GM12878 (cell line): ENCODE results near the gene ADAT3. TPM values are rescaled to one million over a fixed set of nuclear protein-coding genes. Genes with fewer than 3 reads are reported as not detected.
"Not testable (repeated sequence)": the region's sequence is repeated elsewhere in the genome, so short reads cannot be mapped to it uniquely, and the experiment has no call there.

Experiments used
- ATAC-seq: fragments of 200-7000 bp; cut with Tn5 transposase; 3 replicates; pipeline ENCODE4 v1.9.1; 2020; ENCODE audit warnings: mild to moderate bottlenecking, moderate library complexity
- BruUV-seq: library from RNA; stranded (reverse); fragments of 400-500 nt; replicated peaks from 2 replicates; lab custom pipeline; 2021; lab: Mats Ljungman, UMichigan
- CTCF ChIA-PET: fragments of 300-600 bp; sonication (Branson Sonifier 250); formaldehyde crosslinking; extraction: SDS; loops from one replicate; lab custom pipeline; 2021; ENCODE audit warnings: inconsistent platforms; lab: Yijun Ruan, JAX
- POLR2A ChIA-PET: fragments of 350-600 bp; formaldehyde crosslinking; extraction: SDS; loops from one replicate; lab custom pipeline; 2021; ENCODE audit warnings: inconsistent platforms; lab: Charles Lee
- RAD21 ChIA-PET: fragments of 300-600 bp; sonication (Branson Sonifier 250); formaldehyde crosslinking; loops from one replicate; lab custom pipeline; 2023; ENCODE audit warnings: antibody characterized with exemption; ENCODE audit not compliant: unreplicated experiment; lab: Charles Lee
- SMC1A ChIA-PET: fragments of 300-600 bp; sonication (Branson Sonifier 250); formaldehyde crosslinking; loops from one replicate; lab custom pipeline; 2023; ENCODE audit not compliant: unreplicated experiment, uncharacterized antibody; lab: Charles Lee
- DNase-seq: peaks from one replicate; pipeline ENCODE4 v3.0.0-alpha.2; 2011; ENCODE audit warnings: low read depth, low spot score
- FAIRE-seq: peaks from 3 replicates; lab custom pipeline; 2011; peaks lifted over from hg19 to GRCh38; lab: Jason Lieb, UNC
- H2AFZ ChIP-seq: 2 replicates; pipeline ENCODE4 v1.6.0; 2011; ENCODE audit warnings: low read depth, low read length, control low read depth; ENCODE audit not compliant: control insufficient read depth
- H3K27ac ChIP-seq: 2 replicates; pipeline ENCODE4 v1.5.1; 2011; ENCODE audit warnings: control low read depth; ENCODE audit not compliant: control insufficient read depth, insufficient read depth
- H3K27me3 ChIP-seq, 2 experiments: replicated peaks in 1 of 2; 2 replicates each; pipeline versions ENCODE4 v1.6.0 to v1.6.1; 2011; ENCODE audit warnings: low read length in 1 of 2; ENCODE audit not compliant: control insufficient read depth in 2 of 2, insufficient read depth in 2 of 2
- H3K36me3 ChIP-seq, 2 experiments: 2 replicates each; pipeline ENCODE4 v1.5.1; 2011; ENCODE audit warnings: low read length in 1 of 2; ENCODE audit not compliant: control insufficient read depth in 2 of 2, insufficient read depth in 2 of 2
- H3K4me1 ChIP-seq: 2 replicates; pipeline ENCODE4 v1.6.1; 2011; ENCODE audit warnings: mild to moderate bottlenecking, low read length, moderate library complexity, mixed read lengths; ENCODE audit not compliant: control insufficient read depth, insufficient read depth
- H3K4me2 ChIP-seq: 2 replicates; pipeline ENCODE4 v1.6.0; 2011; ENCODE audit warnings: control low read depth; ENCODE audit not compliant: control insufficient read depth, insufficient read depth
- H3K4me3 ChIP-seq: fragments of 200-600 bp; sonication (generic); 2 replicates; pipeline ENCODE4 v1.5.1; 2016
- H3K79me2 ChIP-seq: 2 replicates; pipeline ENCODE4 v1.6.0; 2011; ENCODE audit warnings: low read length; ENCODE audit not compliant: control insufficient read depth, insufficient read depth
- H3K9ac ChIP-seq: 2 replicates; pipeline ENCODE4 v1.8.0; 2011; ENCODE audit warnings: low read length, control low read depth, mixed read lengths; ENCODE audit not compliant: control insufficient read depth, insufficient read depth
- H3K9me3 ChIP-seq: replicated peaks from 3 replicates; pipeline ENCODE4 v1.5.1; 2011; ENCODE audit warnings: mild to moderate bottlenecking, low read length; ENCODE audit not compliant: control insufficient read depth, insufficient read depth
- H4K20me1 ChIP-seq: 2 replicates; pipeline ENCODE4 v1.6.0; 2011; ENCODE audit not compliant: control insufficient read depth, insufficient read depth
- MTA3 ChIP-seq: IDR thresholded peaks from 2 replicates; pipeline ENCODE4 v1.6.1; 2012; ENCODE audit warnings: low read length, inconsistent platforms, borderline replicate concordance
- SRF ChIP-seq, 2 experiments: IDR thresholded peaks; 2 replicates each; pipeline ENCODE4 v1.6.1; 2011; ENCODE audit warnings: low read depth in 2 of 2, low read length in 2 of 2, mild to moderate bottlenecking in 1 of 2, moderate library complexity in 1 of 2
- SUZ12 ChIP-seq: fragments of 200-600 bp; sonication (generic); IDR thresholded peaks from one replicate; pipeline ENCODE4 v1.6.1; 2018; ENCODE audit warnings: antibody characterized with exemption, mild to moderate bottlenecking; ENCODE audit not compliant: unreplicated experiment
- TAF1 ChIP-seq: IDR thresholded peaks from 2 replicates; pipeline ENCODE4 v1.6.1; 2011; ENCODE audit warnings: mild to moderate bottlenecking, low read depth, low read length, borderline replicate concordance
- WGBS: methylation state at CpG from one replicate; pipeline ENCODE4 v1.1.6; 2016; ENCODE audit warnings: low lambda C conversion rate; ENCODE audit not compliant: insufficient replicate concordance, insufficient coverage; ENCODE audit errors: missing lambda C conversion rate; 5-methylcytosine and 5-hydroxymethylcytosine counted together
- in situ Hi-C: fragments of 300-500 bp; cut with MboI; formaldehyde crosslinking; loops from 9 replicates; pipeline ENCODE4 v1.14.3; 2018; ENCODE audit warnings: mixed read lengths
- intact Hi-C: fragments of 100-400 bp; cut with micrococcal nuclease; formaldehyde crosslinking; loops from one replicate; pipeline ENCODE4 v1.14.2; 2022; ENCODE audit not compliant: unreplicated experiment
- polyA plus RNA-seq, 11 experiments: library from polyadenylated mRNA; depleted of rRNA in 4 of 11; unstranded in 6 of 11; stranded (reverse) in 5 of 11; fragments of >200 nt; fragmentation: Nextera tagmentation in 4 of 11; fragmentation: Illumina TruSeq in 1 of 11; extraction: Ambion mirVana in 4 of 11; extraction: Trizol in 1 of 11; gene quantifications; 1 replicate in 1 of 11; 2 replicates in 10 of 11; pipeline versions ENCODE4 v1.2.1 to v1.2.3, GENCODE V29; 2011 to 2016; ENCODE audit warnings: inconsistent platforms in 2 of 11, missing spikeins in 2 of 11, low read depth in 1 of 11
- total RNA-seq, 4 experiments: library from RNA; depleted of rRNA in 3 of 4; stranded (reverse); fragments of >200 nt in 3 of 4; fragmentation: Illumina TruSeq in 1 of 4; extraction: Trizol in 1 of 4; gene quantifications; 2 replicates each; pipeline versions ENCODE4 v1.2.1 to v1.2.3, GENCODE V29; 2013 to 2021
- TF ChIP-seq, protein P1 (sequence below): fragments of 450-650 bp; IDR thresholded peaks from 2 replicates; pipeline ENCODE4 v1.6.1; 2018; ENCODE audit warnings: mild to moderate bottlenecking, low read depth, moderate library complexity; ENCODE audit not compliant: partially characterized antibody
- TF ChIP-seq, protein P2 (sequence below): IDR thresholded peaks from 2 replicates; pipeline ENCODE4 v1.6.1; 2012; ENCODE audit warnings: low read depth, low read length, improper control_type of control experiment

The ADAT3 gene
- total and polyA plus RNA-seq, 10 of the 15 experiments (the other 5 are each of a cell fraction or from before 2014, with no cell fraction given), result 0.27 to 11.8 (median 7.7) TPM; not detected in 3

GRCh38 chr19:1880611-1881392 is 24.4 kb upstream of the ADAT3 start (continued):
- TF ChIP-seq, protein P1, sequence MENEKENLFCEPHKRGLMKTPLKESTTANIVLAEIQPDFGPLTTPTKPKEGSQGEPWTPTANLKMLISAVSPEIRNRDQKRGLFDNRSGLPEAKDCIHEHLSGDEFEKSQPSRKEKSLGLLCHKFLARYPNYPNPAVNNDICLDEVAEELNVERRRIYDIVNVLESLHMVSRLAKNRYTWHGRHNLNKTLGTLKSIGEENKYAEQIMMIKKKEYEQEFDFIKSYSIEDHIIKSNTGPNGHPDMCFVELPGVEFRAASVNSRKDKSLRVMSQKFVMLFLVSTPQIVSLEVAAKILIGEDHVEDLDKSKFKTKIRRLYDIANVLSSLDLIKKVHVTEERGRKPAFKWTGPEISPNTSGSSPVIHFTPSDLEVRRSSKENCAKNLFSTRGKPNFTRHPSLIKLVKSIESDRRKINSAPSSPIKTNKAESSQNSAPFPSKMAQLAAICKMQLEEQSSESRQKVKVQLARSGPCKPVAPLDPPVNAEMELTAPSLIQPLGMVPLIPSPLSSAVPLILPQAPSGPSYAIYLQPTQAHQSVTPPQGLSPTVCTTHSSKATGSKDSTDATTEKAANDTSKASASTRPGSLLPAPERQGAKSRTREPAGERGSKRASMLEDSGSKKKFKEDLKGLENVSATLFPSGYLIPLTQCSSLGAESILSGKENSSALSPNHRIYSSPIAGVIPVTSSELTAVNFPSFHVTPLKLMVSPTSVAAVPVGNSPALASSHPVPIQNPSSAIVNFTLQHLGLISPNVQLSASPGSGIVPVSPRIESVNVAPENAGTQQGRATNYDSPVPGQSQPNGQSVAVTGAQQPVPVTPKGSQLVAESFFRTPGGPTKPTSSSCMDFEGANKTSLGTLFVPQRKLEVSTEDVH, result no peak
- TF ChIP-seq SRF (IDR thresholded peaks at IDR 0.05; ENCODE audit: low read depth in 2 of 2, low read length in 2 of 2) (no peak), SUZ12 (no peak), MTA3 (no peak), TAF1 (no peak)
- TF ChIP-seq, protein P2, sequence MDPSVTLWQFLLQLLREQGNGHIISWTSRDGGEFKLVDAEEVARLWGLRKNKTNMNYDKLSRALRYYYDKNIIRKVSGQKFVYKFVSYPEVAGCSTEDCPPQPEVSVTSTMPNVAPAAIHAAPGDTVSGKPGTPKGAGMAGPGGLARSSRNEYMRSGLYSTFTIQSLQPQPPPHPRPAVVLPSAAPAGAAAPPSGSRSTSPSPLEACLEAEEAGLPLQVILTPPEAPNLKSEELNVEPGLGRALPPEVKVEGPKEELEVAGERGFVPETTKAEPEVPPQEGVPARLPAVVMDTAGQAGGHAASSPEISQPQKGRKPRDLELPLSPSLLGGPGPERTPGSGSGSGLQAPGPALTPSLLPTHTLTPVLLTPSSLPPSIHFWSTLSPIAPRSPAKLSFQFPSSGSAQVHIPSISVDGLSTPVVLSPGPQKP, result no peak

- H4K20me1 ChIP-seq, BruUV-seq, DNase-seq, H3K36me3 ChIP-seq, intact Hi-C loops, POLR2A ChIA-PET, SMC1A ChIA-PET, H3K27me3 ChIP-seq, RAD21 ChIA-PET, ATAC-seq, in situ Hi-C loops, H3K9ac ChIP-seq, H3K4me3 ChIP-seq, H2AFZ ChIP-seq, FAIRE-seq, H3K9me3 ChIP-seq: not testable (repeated sequence)
- CTCF ChIA-PET, result interaction anchor here (1.7 kb wide), 1 partner anchor 16 kb away, joined by 5 read pairs; no protein-coding TSS in a partner anchor
- Histone ChIP-seq H3K79me2 (peaks cover 34% of the 10 kb centered on the region), H3K4me2 (peak overlapping the region; percentile 55; the same call in 1 of the 2 replicates), H3K4me1 (peaks cover 21% of the 10 kb centered on the region), H3K27ac (peak overlapping the region; percentile 30; the same call in 1 of the 2 replicates)
- WGBS, result 92% methylated on average over 12 of the region's 44 CpGs
Observed at GRCh38 chr19:1881393-1882088, 23.7 kb upstream of the ADAT3 start.
